Panc1 (cell line): ENCODE results near the gene CYP4V2. TPM values are rescaled to one million over a fixed set of nuclear protein-coding genes. Genes with fewer than 3 reads are reported as not detected.
"Not testable (repeated sequence)": the region's sequence is repeated elsewhere in the genome, so short reads cannot be mapped to it uniquely, and the experiment has no call there.

Source experiments
- ATAC-seq: fragments of 200-7000 bp; cut with Tn5 transposase; 2 replicates; pipeline ENCODE4 v1.9.1; 2020; ENCODE audit warnings: mild to moderate bottlenecking, moderate library complexity
- BruUV-seq: library from RNA; stranded (reverse); fragments of 400-500 nt; replicated peaks from 2 replicates; lab custom pipeline; 2021; lab: Mats Ljungman, UMichigan
- CTCF ChIA-PET: fragments of 300-600 bp; sonication (Branson Sonifier 250); formaldehyde crosslinking; loops from one replicate; lab custom pipeline; 2022; ENCODE audit warnings: antibody characterized with exemption; lab: Charles Lee
- POLR2A ChIA-PET: fragments of 300-600 bp; sonication (Branson Sonifier 250); formaldehyde crosslinking; loops from one replicate; lab custom pipeline; 2022; ENCODE audit warnings: antibody characterized with exemption; lab: Charles Lee
- DNase-seq: peaks from one replicate; pipeline ENCODE4 v3.0.0-alpha.2; 2010; ENCODE audit warnings: low read depth, low spot score
- H3K27ac ChIP-seq: 2 replicates; pipeline ENCODE4 v1.5.1; 2011; ENCODE audit warnings: mild to moderate bottlenecking, low read length, inconsistent platforms
- H3K27me3 ChIP-seq: fragments of 200-500 bp; sonication (Bioruptor generic); 2 replicates; pipeline ENCODE4 v1.6.0; 2014; ENCODE audit warnings: low read length, inconsistent platforms; ENCODE audit not compliant: control insufficient read depth, insufficient read depth
- H3K36me3 ChIP-seq: fragments of 200-500 bp; sonication (Bioruptor generic); 2 replicates; pipeline ENCODE4 v1.5.1; 2014; ENCODE audit warnings: inconsistent platforms, mild to moderate bottlenecking, low read length, moderate library complexity; ENCODE audit not compliant: control insufficient read depth, insufficient read depth
- H3K4me1 ChIP-seq: 2 replicates; pipeline ENCODE4 v1.5.1; 2011; ENCODE audit warnings: inconsistent platforms, mild to moderate bottlenecking, low read length, moderate library complexity; ENCODE audit not compliant: control insufficient read depth, insufficient read depth
- H3K4me3 ChIP-seq, 2 experiments: 2 replicates each; pipeline ENCODE4 v1.5.1; 2011 to 2012; ENCODE audit warnings: low read depth in 2 of 2, low read length in 2 of 2, mild to moderate bottlenecking in 2 of 2, inconsistent platforms in 1 of 2, moderate library complexity in 1 of 2
- H3K9me3 ChIP-seq: fragments of 200-500 bp; sonication (Bioruptor generic); 2 replicates; pipeline ENCODE4 v1.5.1; 2014; ENCODE audit warnings: low read depth, mild to moderate bottlenecking, inconsistent platforms, low read length, moderate library complexity; ENCODE audit not compliant: control insufficient read depth, insufficient read depth
- POLR2AphosphoS5 ChIP-seq: IDR thresholded peaks from 2 replicates; pipeline ENCODE4 v1.6.1; 2012; ENCODE audit warnings: mild to moderate bottlenecking, low read depth, low read length, moderate library complexity
- SIN3A ChIP-seq: IDR thresholded peaks from 2 replicates; pipeline ENCODE4 v1.6.1; 2012; ENCODE audit warnings: low read depth, mild to moderate bottlenecking, low read length, moderate library complexity, borderline replicate concordance; ENCODE audit not compliant: insufficient read depth
- TCF7L2 ChIP-seq: IDR thresholded peaks from 2 replicates; pipeline ENCODE4 v1.6.1; 2011; ENCODE audit warnings: mild to moderate bottlenecking, low read depth, low read length, inconsistent platforms
- in situ Hi-C: cut with HindIII; loops from 2 replicates; pipeline ENCODE4 v1.10.0; 2016; ENCODE audit warnings: low sequenced_read_pairs, low pct_unique_long_range_greater_than_20kb
- intact Hi-C: fragments of 100-400 bp; cut with micrococcal nuclease; formaldehyde crosslinking; loops from one replicate; pipeline ENCODE4 v1.10.0; 2022; ENCODE audit not compliant: unreplicated experiment
- total RNA-seq: library from RNA; stranded (reverse); gene quantifications from one replicate; pipeline ENCODE4 v1.2.1, GENCODE V29; 2021; ENCODE audit not compliant: unreplicated experiment
- TF ChIP-seq, protein P1 (sequence below), 2 experiments: IDR thresholded peaks; 2 replicates each; pipeline ENCODE4 v1.6.1; 2011 to 2012; ENCODE audit warnings: low read depth in 2 of 2, control low read depth in 1 of 2, low read length in 1 of 2, mild to moderate bottlenecking in 1 of 2, moderate library complexity in 1 of 2; ENCODE audit not compliant: insufficient read depth in 1 of 2
- TF ChIP-seq, protein P2 (sequence below): fragments of 450-650 bp; IDR thresholded peaks from 2 replicates; pipeline ENCODE4 v1.5.1; 2017; ENCODE audit warnings: mild to moderate bottlenecking

Gene CYP4V2
- total RNA-seq, 1 experiment from 2014 or later = 1.1 TPM

DNA sequence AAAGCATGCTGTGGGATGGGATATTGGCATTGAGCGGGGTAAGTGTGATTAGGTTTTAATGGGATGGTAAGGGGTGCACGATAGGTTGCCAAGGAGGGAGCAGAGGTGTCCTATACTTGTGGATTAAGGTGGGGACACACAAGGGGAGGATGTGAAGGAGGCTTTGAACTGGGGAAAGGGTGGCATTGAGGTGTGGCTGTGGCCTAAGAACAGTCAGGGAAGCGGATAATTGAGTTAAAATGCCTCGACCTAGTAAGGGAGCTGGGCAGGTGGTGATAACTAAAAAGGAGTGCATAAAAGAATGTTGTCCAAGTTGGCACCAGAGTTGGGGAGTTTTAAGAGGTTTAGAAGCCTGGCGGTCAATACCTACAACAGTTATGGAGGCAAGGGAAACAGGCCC lies 53.5 kb downstream of the CYP4V2 start:
- BruUV-seq = no TSS peak
- intact Hi-C loops = no loop called here
- CTCF ChIA-PET = no interaction called here
- H3K36me3 ChIP-seq = no peaks in the 10 kb centered on the region
- in situ Hi-C loops = no loop called here
- H3K4me1 ChIP-seq = no peaks in the 10 kb centered on the region
- TF ChIP-seq, protein P1, sequence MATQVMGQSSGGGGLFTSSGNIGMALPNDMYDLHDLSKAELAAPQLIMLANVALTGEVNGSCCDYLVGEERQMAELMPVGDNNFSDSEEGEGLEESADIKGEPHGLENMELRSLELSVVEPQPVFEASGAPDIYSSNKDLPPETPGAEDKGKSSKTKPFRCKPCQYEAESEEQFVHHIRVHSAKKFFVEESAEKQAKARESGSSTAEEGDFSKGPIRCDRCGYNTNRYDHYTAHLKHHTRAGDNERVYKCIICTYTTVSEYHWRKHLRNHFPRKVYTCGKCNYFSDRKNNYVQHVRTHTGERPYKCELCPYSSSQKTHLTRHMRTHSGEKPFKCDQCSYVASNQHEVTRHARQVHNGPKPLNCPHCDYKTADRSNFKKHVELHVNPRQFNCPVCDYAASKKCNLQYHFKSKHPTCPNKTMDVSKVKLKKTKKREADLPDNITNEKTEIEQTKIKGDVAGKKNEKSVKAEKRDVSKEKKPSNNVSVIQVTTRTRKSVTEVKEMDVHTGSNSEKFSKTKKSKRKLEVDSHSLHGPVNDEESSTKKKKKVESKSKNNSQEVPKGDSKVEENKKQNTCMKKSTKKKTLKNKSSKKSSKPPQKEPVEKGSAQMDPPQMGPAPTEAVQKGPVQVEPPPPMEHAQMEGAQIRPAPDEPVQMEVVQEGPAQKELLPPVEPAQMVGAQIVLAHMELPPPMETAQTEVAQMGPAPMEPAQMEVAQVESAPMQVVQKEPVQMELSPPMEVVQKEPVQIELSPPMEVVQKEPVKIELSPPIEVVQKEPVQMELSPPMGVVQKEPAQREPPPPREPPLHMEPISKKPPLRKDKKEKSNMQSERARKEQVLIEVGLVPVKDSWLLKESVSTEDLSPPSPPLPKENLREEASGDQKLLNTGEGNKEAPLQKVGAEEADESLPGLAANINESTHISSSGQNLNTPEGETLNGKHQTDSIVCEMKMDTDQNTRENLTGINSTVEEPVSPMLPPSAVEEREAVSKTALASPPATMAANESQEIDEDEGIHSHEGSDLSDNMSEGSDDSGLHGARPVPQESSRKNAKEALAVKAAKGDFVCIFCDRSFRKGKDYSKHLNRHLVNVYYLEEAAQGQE (IDR thresholded peaks at IDR 0.05; ENCODE audit: insufficient read depth in 1 of 2, low read depth in 2 of 2, low read length in 1 of 2) = no peak
- TF ChIP-seq, protein P2, sequence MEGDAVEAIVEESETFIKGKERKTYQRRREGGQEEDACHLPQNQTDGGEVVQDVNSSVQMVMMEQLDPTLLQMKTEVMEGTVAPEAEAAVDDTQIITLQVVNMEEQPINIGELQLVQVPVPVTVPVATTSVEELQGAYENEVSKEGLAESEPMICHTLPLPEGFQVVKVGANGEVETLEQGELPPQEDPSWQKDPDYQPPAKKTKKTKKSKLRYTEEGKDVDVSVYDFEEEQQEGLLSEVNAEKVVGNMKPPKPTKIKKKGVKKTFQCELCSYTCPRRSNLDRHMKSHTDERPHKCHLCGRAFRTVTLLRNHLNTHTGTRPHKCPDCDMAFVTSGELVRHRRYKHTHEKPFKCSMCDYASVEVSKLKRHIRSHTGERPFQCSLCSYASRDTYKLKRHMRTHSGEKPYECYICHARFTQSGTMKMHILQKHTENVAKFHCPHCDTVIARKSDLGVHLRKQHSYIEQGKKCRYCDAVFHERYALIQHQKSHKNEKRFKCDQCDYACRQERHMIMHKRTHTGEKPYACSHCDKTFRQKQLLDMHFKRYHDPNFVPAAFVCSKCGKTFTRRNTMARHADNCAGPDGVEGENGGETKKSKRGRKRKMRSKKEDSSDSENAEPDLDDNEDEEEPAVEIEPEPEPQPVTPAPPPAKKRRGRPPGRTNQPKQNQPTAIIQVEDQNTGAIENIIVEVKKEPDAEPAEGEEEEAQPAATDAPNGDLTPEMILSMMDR = no peak
- TF ChIP-seq SIN3A (no peak), POLR2AphosphoS5 (no peak), TCF7L2 (no peak)
- DNase-seq (no peak), ATAC-seq (no peak)
- no peaks in the 10 kb centered on the region for H3K27me3 ChIP-seq
- no peak overlapping the region for H3K4me3 ChIP-seq
- no peaks in the 10 kb centered on the region for H3K9me3 ChIP-seq
- H3K27ac ChIP-seq = no peak overlapping the region
- POLR2A ChIA-PET = no interaction called here

DNA sequence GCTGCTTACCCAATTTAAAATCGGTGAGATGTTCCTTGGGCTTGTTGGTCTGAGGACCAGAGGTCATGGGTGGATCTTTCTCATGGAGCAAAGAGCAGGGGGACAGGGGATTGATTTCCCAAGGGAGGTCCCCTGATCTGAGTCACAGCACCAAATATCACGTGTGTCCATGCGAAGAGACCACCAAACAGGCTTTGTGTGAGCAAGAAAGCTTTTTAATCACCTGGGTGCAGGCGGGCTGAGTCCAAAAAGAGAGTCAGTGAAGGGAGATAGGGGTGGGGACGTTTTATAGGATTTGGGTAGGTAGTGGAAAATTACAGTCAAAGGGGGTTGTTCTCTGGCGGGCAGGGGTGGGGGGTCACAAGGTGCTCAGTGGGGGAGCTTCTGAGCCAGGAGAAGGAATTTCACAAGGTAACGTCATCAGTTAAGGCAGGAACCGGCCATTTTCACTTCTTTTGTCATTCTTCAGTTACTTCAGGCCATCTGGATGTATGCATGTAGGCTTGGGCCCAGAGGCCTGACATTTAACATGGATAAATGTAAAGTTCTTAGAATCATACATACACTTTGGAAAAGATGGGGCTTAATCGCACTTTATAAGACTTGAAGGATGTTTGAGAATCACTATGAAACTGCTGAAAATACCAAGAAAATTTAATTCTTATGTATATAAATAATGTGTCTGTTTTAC lies 55.8 kb downstream of the CYP4V2 start:
- H3K27ac ChIP-seq, ATAC-seq, POLR2A ChIA-PET, BruUV-seq, DNase-seq, intact Hi-C loops, H3K36me3 ChIP-seq, H3K9me3 ChIP-seq, in situ Hi-C loops, CTCF ChIA-PET, H3K4me3 ChIP-seq, H3K4me1 ChIP-seq, H3K27me3 ChIP-seq: not testable (repeated sequence)

DNA sequence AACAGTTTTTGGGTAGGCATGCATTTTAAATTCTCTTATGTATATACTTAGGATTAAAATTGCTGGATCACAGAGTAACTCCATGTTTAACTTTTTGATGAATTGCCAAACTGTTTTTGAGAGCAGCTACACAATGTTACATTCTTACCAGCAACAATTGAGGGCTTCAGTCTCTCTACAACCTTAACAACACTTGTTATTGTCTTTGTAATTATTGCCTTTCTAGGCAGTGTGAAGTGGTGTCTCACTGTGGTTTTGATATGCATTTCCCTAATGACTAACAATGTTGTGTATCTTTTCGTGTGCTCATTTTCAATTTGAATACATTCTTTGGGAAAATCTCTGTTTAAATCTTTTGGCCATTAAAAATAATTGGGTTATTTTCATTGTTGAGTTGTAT lies 57.3 kb downstream of the CYP4V2 start:
- ChIA-PET POLR2A (no interaction called here), CTCF (no interaction called here)
- intact Hi-C loops (no loop called here), in situ Hi-C loops (no loop called here)
- H3K27ac ChIP-seq = no peak overlapping the region
- TF ChIP-seq TCF7L2 (no peak), SIN3A (no peak), POLR2AphosphoS5 (no peak)
- TF ChIP-seq, protein P2 = no peak
- TF ChIP-seq, protein P1 (IDR thresholded peaks at IDR 0.05; ENCODE audit: insufficient read depth in 1 of 2, low read depth in 2 of 2, low read length in 1 of 2) = no peak
- H3K36me3 ChIP-seq = no peaks in the 10 kb centered on the region
- H3K4me3 ChIP-seq = no peak overlapping the region
- no peak for DNase-seq
- ATAC-seq = no peak
- H3K9me3 ChIP-seq = no peaks in the 10 kb centered on the region
- H3K27me3 ChIP-seq = no peaks in the 10 kb centered on the region
- no peaks in the 10 kb centered on the region for H3K4me1 ChIP-seq
- no TSS peak for BruUV-seq
